NCI-H510A treated with DMSO at 0.1 percent for 48 hours (cell line): ENCODE results near the gene C1QTNF6.

Source experiments
- DNase-seq: peaks from one replicate; lab custom pipeline; 2025; lab: John Stamatoyannopoulos, UW

The C1QTNF6 gene

DNA sequence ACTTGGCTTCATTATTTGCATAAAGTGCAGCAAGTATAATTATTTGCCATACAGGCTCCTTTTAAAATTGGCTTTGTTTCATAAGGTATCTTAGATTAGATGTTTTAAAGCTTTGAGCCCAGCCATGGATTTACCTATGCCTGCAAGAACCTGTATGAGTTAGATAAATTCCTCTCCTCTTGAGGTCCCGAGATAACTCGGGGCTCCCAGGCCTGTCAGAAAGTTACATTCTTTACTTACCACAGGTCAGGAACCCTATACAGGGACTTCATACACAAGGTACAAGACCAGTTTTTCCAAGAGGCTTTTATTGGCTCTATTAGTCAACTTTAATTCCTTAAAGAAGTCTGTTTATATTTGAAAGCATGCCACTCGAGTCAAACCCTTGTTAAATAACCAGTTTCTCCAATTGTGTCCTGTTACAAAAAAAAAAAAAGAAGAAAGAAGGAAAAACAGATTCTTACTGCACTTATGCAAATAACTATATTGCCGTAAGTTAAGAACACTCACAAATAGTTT, 2.3 kb upstream of the C1QTNF6 start:
- no peak for DNase-seq

GRCh38 chr22:37188901-37189466, 937 bp upstream of the C1QTNF6 start:
- DNase-seq = no peak

- DNase-seq = no peak
These were observed 526 bp downstream of the C1QTNF6 start for GRCh38 chr22:37187552-37187890.

DNA sequence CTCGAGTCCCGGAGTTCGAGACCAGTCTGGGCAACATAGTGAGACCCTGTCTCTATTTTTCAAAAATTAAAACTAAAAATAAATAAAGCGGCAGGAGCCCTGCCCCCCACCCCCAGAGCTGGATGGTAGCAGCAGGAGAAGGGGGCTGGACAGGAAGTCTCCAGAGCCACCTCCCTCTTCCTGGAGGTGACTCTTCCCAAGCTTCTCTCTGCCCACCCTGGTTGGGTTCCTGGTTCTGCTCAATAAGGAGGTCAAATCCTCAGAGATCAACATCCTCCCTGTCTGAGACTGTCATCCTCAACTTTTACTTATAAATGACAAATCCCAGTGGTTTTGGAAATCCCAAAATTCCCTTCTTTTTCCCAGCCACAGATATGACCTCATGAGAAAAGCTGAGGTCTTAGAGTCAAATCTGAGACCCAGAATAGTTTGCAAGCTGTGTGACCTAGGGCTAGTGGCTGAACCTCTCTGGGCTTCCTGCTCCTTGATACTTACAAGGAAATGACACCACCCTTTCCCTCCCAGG, 987 bp downstream of the C1QTNF6 start:
- DNase-seq = no peak

DNA sequence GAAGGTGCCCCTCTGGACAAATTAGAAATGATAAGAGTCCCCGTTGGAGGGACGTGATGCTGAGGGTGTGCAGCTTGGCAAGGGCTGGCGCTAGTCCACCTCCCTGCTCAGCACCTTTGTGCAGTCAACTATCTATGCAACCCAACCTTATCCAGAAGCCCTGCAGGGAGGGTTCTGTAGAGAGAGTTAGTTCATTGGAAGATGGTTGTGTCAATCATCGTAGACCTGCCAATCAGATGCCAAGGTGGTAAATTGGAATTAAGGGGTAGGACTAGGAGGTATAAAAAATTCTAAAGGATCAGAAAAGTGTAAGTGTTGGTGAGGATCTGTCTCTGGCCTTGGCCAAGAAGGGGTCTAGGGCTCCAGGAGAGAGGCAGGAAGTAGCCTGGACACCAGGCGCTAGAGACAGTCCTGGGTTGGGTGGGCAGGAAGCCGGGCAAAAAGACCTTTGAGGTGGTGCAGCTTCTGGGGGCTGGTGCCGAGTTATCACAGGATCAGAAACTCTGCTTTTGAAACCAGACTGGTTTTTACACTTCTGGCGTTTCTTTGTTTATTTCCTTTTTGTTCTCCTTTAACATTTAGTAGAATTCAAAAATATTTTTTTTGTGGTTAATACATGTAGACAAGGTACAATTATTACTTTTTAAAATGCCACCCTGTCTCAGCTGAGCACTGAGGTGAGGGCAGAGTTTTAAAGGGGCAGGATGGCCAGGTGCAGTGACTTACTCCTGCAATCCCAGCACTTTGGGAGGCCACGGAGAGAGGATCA, 1.6 kb downstream of the C1QTNF6 start:
- DNase-seq = no peak

DNA sequence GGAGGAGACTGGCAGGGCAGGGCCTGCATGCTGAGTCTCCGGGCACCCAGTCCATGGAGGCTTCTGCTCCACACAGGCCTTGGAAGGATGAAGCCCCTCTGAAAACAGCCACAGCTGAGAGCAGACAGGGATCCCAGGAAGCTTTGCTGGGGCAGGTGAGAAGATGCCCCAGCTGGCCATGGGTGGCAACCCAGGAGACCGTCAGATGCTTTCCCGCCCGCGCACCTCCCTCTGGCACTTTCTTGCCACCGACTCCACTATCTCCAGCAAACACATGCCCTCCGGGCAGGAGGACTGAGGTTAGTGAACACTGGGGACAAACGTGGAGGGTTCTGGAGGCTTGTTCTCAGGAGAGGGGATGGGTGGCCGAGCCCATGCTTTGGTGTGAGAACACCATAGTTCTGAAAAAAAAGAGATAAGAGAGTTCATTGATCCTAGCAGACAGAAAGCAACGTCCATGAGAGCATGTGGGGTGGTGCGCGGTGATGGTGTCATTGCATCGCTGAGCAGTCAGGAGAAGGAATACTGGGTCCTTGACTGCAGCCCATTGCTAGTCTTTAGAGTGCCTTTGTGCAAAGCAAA, 2.3 kb downstream of the C1QTNF6 start:
- DNase-seq = no peak

GRCh38 chr22:37184816-37185541, 3.1 kb downstream of the C1QTNF6 start:
- no peak for DNase-seq

DNA sequence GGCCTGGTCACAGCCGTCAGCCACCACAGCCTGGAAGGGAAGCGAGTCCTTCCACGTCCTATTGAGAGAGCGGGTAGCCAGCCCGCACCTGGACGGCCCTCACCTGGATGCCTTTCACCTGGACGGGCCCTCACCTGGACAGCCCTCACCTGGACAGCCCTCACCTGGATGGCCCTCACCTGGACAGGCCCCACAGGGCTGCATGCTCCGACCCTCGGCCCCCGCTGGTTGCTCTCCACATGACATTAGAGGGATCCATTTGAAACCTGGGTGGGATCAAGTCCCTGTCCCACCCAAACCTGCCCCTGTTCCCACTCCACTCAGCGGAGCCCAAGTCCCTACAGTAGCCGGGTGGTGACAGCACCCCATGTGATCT, 3.7 kb downstream of the C1QTNF6 start:
- no peak for DNase-seq

DNA sequence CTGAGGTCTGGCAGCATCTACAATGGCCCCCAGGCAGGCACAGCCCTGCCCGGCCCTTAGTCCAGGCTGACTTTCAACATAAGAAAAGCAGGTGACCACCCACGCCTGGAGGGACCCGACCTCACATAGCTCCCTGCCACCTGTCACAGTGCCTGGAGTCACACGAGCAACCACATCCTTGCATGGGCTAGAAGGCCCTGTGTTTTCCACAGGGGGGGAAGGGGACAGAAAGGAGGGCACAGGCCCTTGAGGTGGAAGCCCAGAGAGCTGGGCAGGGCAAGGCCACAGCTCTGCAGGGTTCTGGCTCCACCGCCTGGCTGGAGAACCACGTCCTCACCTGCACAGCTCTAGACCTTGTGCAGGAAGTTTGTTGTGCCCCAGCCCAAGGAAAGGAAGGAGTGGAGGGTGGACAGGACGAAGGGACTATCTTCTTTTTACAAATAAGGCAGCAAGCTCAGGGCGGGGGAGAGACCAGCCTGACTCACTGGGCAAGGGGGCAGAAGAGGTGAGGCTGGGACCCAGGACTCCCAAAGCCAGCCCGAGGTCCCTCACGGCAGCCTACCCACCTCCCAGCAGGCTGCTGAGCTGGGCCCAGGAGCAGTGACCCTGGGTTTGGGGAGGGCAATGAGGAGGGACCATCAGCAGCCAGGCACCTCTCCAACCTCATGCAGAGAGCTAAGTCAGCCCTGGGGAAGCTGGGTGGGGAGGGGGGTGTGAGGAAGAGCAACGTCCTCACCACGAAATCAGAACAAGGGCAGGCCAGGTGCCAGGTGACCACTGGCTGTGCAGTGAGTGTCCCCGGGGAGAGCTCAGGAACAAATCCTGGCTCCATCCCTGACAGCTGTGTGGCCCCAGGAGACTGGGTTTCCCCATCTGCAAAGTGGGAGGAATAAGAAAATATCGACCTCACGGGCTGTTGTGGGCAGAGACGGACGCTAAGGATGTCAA, 4.3 kb downstream of the C1QTNF6 start:
- no peak for DNase-seq

DNA sequence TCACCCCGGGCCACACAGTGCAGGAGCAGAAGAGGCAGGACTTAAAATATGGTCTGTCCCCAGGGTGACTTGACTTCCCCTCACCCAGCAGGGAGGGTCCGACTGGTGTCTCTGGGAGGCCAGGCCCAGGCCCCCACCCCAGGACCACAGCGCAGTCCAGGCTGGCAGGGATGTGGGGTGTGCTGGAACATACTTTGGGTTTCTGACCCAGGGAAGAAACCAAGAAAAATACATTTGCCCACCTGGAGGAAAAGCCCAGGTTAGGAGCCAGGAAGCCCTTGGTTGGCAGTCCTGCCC, 5.2 kb downstream of the C1QTNF6 start:
- DNase-seq = no peak

DNA sequence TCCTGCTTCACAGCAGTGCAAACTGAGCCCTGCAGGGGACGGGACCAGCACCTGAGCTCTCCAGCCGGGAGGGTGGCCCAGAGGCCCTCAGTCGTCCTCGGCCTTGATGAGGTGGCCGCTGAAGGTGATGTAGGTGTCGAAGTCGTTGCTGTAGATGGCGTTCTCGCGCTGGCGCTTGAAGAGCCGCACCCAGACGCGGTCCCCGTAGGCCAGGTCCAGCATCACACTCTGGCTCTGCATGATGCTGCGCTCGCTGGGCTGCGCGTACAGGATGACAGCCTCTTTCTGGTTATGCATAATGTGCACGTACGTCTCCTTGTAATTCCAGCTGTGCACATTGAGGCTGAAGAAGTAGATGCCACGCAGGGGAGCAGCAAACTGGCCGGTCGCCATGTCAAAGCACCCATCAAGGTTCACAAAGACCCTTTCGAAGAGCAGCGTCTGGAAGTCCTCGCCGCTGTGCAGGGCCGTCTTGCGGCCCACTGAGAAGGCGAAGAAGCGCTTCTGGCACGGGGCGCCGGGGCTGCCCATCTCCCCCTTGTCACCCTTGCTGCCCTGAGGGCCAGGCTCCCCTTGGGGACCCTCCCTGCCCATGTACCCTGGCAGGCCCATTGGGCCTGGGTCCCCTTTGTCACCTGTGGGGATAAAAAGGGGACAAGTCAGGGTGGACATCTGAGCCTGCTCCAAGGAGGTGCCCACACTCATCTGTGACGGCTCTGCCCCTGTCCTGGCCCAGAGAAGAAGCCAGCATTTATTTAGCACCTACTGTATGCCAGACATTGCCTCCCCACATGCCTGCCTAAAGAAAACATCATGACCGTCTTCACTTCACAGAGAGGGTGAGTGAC, 5.7 kb downstream of the C1QTNF6 start:
- no peak for DNase-seq

DNA sequence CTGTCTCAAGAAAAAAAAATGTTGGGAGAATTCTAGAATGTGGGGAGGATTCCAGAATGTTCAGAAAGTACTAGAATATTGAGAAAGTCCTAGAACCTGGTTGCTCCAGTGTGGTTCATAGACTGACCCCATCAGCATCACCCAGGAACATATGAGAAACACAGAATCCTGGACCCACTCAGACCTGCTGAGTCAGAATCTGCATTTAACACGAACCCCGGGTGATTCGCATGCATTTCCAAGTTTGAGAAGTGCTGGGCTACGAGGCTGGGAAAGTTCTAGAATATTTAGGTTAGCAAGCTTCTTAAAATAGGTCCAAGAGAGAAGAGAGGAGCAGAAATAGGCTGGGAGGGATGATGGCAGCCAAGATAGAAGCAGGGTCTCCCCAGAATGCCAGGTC, 6.4 kb downstream of the C1QTNF6 start:
- DNase-seq = no peak

DNA sequence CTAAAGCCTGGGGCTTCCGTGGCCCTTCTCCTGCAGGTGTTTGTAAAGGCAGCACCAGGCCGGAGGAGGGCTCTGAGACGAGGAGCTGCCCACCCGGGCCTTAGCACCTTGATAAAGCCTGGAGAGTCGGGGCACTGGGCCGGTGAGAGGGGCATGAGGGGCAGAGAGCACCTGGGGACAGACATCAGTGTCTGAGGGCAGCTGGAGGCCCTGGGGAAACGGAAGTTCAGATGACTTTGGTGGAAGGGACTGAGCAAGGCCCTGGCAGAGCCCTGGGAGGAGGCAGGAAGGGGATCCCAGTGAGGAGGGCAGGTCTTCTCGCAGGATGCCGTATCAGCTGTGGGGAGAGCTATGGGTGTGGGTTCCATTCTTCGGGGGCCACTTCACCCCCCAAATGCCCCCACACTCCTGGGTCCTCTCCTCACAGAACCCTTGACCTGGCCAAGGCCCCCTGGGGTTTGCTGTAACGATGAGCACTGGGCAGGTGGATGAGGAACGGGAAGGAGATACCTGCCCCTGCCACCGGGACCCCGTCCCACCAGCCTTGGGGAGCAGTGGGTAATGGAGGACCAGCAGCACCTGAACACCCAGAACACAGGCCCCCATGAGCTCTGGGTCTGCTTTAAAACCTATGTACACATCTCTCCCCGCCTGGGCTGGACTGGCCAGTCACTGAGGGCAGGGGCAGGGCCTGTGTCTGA, 7.4 kb downstream of the C1QTNF6 start:
- no peak for DNase-seq

DNA sequence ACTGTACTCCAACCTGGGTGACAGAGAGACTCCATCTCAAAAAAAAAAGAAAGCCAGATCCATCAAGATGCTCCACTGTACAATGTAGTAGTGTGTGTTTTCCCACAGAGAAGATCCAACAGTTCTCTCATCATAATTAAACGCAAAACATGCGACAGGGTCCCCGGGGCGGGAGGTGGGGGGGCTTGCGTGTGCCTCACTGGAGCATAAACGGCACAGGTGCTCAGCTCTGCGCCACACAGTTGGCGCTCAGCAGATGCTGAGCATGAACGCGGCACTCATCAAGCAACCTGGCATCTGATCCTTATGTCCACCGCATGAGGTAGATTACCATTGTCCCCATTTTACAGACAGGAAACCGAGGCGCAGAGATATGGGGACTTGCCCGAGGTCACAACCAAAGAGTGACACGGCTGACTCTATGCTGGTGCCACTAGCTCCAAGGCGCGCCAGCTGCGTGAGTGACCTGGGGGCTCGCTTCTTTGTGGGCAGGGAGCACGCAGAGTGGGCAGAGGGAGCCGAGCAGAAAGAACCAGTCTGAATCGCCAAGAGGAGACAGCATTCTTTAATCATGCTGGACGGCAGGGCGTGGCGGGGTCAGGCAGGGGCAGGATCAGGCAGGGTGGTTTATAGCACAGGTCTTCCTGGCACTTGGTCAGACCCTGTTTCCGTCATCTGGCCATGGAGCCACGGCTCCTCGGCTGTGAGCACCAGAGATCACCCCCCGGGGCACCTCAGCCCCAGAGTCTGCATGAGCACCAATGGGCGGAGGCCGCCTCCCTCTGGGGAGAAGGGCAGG, 8.2 kb downstream of the C1QTNF6 start:
- DNase-seq = no peak

- DNase-seq = no peak
These were observed 8.9 kb downstream of the C1QTNF6 start for GRCh38 chr22:37179126-37179470.

GRCh38 chr22:37178350-37179125, 9.5 kb downstream of the C1QTNF6 start:
- no peak for DNase-seq

DNA sequence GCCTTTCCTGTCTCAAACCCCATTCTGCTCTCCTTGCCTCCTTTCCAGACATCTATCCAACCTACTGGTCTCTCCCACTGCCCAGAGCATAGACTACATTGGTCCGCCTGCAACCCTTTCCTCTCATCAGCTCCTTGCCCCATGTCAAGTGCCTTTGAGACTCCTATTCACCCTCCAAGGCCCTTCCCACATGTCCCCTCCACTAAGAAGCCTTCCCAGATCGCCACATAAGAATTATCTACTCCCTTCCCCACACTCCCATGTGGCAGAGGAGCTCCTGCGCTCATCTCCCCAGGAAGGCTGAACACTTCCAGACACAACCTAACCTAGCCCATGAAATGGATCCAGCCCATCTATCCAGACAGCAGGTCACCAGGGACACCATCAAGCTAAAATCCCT, 10.3 kb downstream of the C1QTNF6 start:
- no peak for DNase-seq

DNA sequence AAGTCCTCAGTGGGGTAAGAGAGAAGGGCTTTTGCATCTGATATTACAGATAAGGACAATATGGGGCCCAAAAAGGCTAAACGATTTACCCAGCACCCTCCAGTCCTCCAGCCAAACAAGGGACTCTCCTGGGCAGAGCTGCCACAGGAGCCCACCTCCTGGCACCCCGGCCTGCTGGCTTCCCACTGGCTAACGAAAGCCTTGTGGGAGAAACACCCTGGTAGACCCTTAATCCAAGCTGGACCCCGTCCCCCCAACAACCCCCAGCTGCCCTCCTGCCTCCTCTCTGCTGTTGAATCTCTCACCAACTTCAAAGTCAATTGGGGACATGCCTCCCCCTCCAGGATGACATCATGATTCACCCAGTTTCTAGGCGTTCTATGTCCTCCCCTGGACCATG, 10.8 kb downstream of the C1QTNF6 start:
- no peak for DNase-seq
